ENCODE data around the gene DYNC1H1.

DYNC1H1 gene

DNA sequence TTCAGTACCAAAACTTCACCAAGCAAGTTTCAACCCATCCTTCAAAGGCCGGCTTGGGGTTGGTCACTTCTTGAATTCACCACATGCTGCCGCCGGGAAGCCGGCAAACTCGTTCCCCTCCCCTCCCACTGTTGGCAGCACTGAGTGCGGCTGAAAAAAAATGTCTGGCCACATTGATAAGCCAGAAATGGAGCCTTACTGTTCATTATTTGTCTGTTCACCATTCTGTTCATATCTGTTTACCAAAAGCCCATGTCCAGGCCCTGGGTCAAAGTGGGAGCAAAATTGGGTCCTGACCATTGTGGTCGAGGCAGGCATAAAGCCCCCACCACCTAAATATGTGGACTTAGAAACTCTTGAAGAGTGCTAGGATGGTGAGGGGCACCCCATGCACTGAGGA lies 129.7 kb downstream of the DYNC1H1 start:
- no peak for TF ChIP-seq CTCF (IDR thresholded peaks at IDR 0.05; ENCODE audit: control insufficient read depth, extremely low read depth, insufficient read depth)
- DNase-seq (ENCODE audit: low read depth) = no peak

GRCh38 chr14:102095231-102095870 lies 131.0 kb downstream of the DYNC1H1 start:
- no peak for TF ChIP-seq CTCF (IDR thresholded peaks at IDR 0.05; ENCODE audit: control insufficient read depth, extremely low read depth, insufficient read depth)
- H3K4me3 ChIP-seq (ENCODE audit: low read depth, low read length) = no peak overlapping the region
- no peak for DNase-seq (ENCODE audit: low read depth)

More for the DNA sequence above, 129.7 kb downstream of the DYNC1H1 start:
- H3K4me3 ChIP-seq (ENCODE audit: low read depth, low read length) = no peak overlapping the region

GRCh38 chr14:102095871-102096568 lies 131.6 kb downstream of the DYNC1H1 start:
- DNase-seq (ENCODE audit: low read depth) = no peak
- TF ChIP-seq CTCF (IDR thresholded peaks at IDR 0.05; ENCODE audit: control insufficient read depth, extremely low read depth, insufficient read depth) = no peak
- H3K4me3 ChIP-seq (ENCODE audit: low read depth, low read length) = no peak overlapping the region

DNA sequence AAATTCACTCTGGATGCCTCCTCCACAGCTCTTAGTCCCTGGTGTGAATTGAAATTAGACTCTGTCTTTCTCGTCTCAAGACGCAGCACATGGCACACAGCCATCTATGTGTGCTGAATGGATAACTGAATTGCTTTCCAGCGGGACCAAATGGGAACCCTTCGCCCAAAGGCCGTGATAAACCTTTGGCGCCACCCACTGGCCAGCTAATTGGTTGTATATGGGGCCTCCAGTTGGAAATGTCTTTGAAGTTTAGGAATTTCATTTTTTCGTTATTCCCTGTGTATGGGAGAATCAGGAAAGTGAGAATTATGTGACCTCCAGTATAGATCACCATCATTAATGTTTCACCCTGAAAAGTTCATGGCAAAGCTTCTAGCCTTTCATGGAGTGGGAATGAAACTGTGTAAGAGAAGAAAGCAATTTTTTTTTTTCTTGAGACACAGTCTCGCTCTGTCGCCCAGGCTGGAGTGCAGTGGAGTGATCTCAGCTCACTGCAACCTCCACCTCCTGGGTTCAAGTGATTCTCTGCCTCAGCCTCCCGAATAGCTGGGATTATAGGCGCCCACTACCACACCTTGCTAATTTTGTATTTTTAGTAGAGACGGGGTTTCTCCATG lies 132.3 kb downstream of the DYNC1H1 start:
- peak; percentile 81 for TF ChIP-seq CTCF (IDR thresholded peaks at IDR 0.05; ENCODE audit: control insufficient read depth, extremely low read depth, insufficient read depth)
- peak; percentile 63 for DNase-seq (ENCODE audit: low read depth)
- H3K4me3 ChIP-seq (ENCODE audit: low read depth, low read length) = no peak overlapping the region

DNA sequence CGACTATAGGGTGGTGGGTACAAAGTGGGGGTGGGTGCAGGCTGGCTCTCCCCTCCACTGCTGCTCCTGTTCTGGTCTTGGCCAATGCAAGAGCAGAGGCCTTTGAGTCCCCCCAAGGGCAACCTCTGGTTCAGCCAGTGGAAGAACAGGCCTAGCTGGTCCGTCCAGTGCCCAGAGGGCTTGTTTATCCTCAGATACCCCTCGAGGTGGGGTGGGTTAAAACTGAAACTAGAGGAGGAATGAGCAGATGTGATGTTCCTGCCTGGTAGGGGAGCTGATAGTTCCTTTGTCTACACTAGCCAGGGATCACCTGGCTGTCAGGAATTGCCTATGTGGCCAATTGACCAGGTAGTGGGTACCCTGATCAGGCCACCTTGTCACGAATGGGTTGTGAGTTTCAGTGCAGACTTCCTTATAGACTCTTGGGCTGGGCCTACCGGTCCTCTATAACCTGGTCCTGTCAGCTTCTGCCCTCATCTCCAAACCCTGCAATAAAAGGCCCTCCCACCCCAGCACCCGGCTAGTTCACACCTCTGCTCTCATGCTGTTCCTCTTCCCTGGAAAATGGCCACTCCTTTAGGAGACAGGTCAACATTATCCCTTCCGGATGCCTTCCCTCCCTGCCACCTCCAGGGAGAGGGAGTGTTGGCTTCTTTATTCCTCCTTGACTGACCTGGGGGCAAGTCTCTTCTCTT lies 133.2 kb downstream of the DYNC1H1 start:
- H3K4me3 ChIP-seq (ENCODE audit: low read depth, low read length) = no peak overlapping the region
- DNase-seq (ENCODE audit: low read depth) = no peak
- no peak for TF ChIP-seq CTCF (IDR thresholded peaks at IDR 0.05; ENCODE audit: control insufficient read depth, extremely low read depth, insufficient read depth)

DNA sequence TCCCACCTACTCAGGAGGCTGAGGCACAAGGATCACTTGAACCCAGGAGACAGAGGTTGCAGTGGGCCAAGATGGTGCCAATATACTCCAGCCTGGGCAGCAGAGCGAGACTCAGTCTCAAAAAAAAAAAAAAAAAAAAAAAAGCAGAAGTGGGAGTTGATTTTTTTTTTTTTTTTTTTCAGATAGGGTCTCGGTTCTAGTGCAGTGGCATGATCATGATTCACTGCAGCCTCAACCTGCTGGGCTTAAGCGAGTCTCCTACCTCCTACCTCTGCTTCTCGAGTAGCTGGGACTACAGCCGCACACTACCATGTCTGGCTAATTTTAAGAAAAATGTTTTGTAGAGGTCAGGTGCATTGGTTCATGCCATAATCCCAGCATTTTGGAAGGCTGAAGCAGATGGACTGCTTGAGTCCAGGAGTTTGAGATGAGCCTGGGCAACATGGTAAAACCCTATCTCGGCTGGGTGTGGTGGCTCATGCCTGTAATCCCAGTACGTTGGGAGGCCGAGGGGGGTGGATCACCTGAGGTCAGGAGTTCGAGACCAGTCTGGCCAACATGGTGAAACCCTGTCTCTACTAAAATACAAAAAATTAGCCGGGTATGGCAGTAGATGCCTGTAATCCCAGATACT lies 138.8 kb downstream of the DYNC1H1 start:
- H3K4me3 ChIP-seq (ENCODE audit: low read depth, low read length) = no peak overlapping the region
- TF ChIP-seq CTCF (IDR thresholded peaks at IDR 0.05; ENCODE audit: control insufficient read depth, extremely low read depth, insufficient read depth) = no peak
- no peak for DNase-seq (ENCODE audit: low read depth)
